Measurements from ENCODE around the gene PLEKHG5.

- TF ChIP-seq CTCF (IDR thresholded peaks at IDR 0.05; ENCODE audit: insufficient read depth, low read length, poor library complexity, severe bottlenecking) (no peak), EZH2phosphoT487 (conservative IDR thresholded peaks at IDR 0.05; ENCODE audit: low read length) (no peak)
These were observed 7.2 kb upstream of the PLEKHG5 start for GRCh38 chr1:6498576-6499111.
